ENCODE results near the gene ALK. TPM values are rescaled to one million over a fixed set of nuclear protein-coding genes. Genes with fewer than 3 reads are reported as not detected.

Gene ALK
- total RNA-seq, 4 donors from 2014 or later = 0.88 to 1.3 (median 1.3) TPM; not detected in 1

- no peak for DNase-seq
- H3K27ac ChIP-seq = no peak overlapping the region
- no peaks in the 10 kb centered on the region for H3K9me3 ChIP-seq
- no peaks in the 10 kb centered on the region for H3K4me1 ChIP-seq
- no peak overlapping the region for H3K4me3 ChIP-seq
- TF ChIP-seq CTCF (IDR thresholded peaks at IDR 0.05) = no peak
- TF ChIP-seq POLR2A (IDR thresholded peaks at IDR 0.05) = no peak
- no peaks in the 10 kb centered on the region for H3K27me3 ChIP-seq
- H3K36me3 ChIP-seq = no peaks in the 10 kb centered on the region
Measured at GRCh38 chr2:29775937-29776336, 145.4 kb downstream of the ALK start.

GRCh38 chr2:29774624-29775023, 146.8 kb downstream of the ALK start:
- no peak overlapping the region for H3K27ac ChIP-seq
- no peak overlapping the region for H3K4me3 ChIP-seq
- no peaks in the 10 kb centered on the region for H3K4me1 ChIP-seq
- TF ChIP-seq CTCF (IDR thresholded peaks at IDR 0.05) (no peak), POLR2A (IDR thresholded peaks at IDR 0.05) (no peak)
- no peak for DNase-seq
- H3K27me3 ChIP-seq = no peaks in the 10 kb centered on the region
- H3K36me3 ChIP-seq = no peaks in the 10 kb centered on the region
- H3K9me3 ChIP-seq = no peaks in the 10 kb centered on the region

GRCh38 chr2:29770846-29771245, 150.5 kb downstream of the ALK start:
- Histone ChIP-seq H3K9me3 (no peaks in the 10 kb centered on the region), H3K27ac (no peak overlapping the region), H3K36me3 (no peaks in the 10 kb centered on the region), H3K27me3 (no peaks in the 10 kb centered on the region), H3K4me1 (no peaks in the 10 kb centered on the region), H3K4me3 (no peak overlapping the region)
- no peak for TF ChIP-seq POLR2A (IDR thresholded peaks at IDR 0.05)
- no peak for TF ChIP-seq CTCF (IDR thresholded peaks at IDR 0.05)
- DNase-seq = no peak

- no peaks in the 10 kb centered on the region for H3K27me3 ChIP-seq
Measured at GRCh38 chr2:29769847-29770246, 151.5 kb downstream of the ALK start.

GRCh38 chr2:29767606-29768335, 153.6 kb downstream of the ALK start:
- Histone ChIP-seq H3K4me1 (no peaks in the 10 kb centered on the region), H3K27ac (no peak overlapping the region), H3K4me3 (no peak overlapping the region), H3K36me3 (no peaks in the 10 kb centered on the region), H3K9me3 (no peaks in the 10 kb centered on the region), H3K27me3 (no peaks in the 10 kb centered on the region)
- no peak for DNase-seq
- no peak for TF ChIP-seq POLR2A (IDR thresholded peaks at IDR 0.05)
- no peak for TF ChIP-seq CTCF (IDR thresholded peaks at IDR 0.05)

More at GRCh38 chr2:29769847-29770246, 151.5 kb downstream of the ALK start:
- no peak for TF ChIP-seq POLR2A (IDR thresholded peaks at IDR 0.05)
- TF ChIP-seq CTCF (IDR thresholded peaks at IDR 0.05) = no peak
- no peak overlapping the region for H3K4me3 ChIP-seq
- no peak overlapping the region for H3K27ac ChIP-seq
- no peaks in the 10 kb centered on the region for H3K36me3 ChIP-seq
- no peak for DNase-seq
- no peaks in the 10 kb centered on the region for H3K4me1 ChIP-seq
- no peaks in the 10 kb centered on the region for H3K9me3 ChIP-seq

Measured in Peyer's patch (tissue), 4 donors.